AG04449 (cell line): ENCODE measurements around the gene GNPTAB.

Source experiments
- CTCF ChIA-PET: fragments of 350-600 bp; formaldehyde crosslinking; extraction: SDS; loops from one replicate; lab custom pipeline; 2021; ENCODE audit warnings: antibody characterized with exemption; lab: Yijun Ruan, JAX
- POLR2A ChIA-PET: fragments of 400-600, 350-600 bp; formaldehyde crosslinking; extraction: SDS; loops from one replicate; lab custom pipeline; 2020; ENCODE audit warnings: antibody characterized with exemption, inconsistent platforms; lab: Yijun Ruan, JAX
- DNase-seq: peaks from one replicate; pipeline ENCODE4 v3.0.0-alpha.2; 2010; ENCODE audit warnings: low read depth, low spot score
- H3K4me3 ChIP-seq: 2 replicates; pipeline ENCODE4 v1.5.1; 2011; ENCODE audit warnings: low read depth, mild to moderate bottlenecking, control low read depth, low read length
- TF ChIP-seq, protein P1 (sequence below): IDR thresholded peaks from one replicate; pipeline ENCODE4 v1.5.1; 2011; ENCODE audit warnings: mild to moderate bottlenecking, moderate library complexity, low read length, control low read depth, inconsistent platforms; ENCODE audit not compliant: insufficient read depth; ENCODE audit errors: missing control alignments

The GNPTAB gene

GRCh38 chr12:101792046-101792931 lies 38.5 kb downstream of the GNPTAB start:
- no peak overlapping the region for H3K4me3 ChIP-seq
- TF ChIP-seq, protein P1, sequence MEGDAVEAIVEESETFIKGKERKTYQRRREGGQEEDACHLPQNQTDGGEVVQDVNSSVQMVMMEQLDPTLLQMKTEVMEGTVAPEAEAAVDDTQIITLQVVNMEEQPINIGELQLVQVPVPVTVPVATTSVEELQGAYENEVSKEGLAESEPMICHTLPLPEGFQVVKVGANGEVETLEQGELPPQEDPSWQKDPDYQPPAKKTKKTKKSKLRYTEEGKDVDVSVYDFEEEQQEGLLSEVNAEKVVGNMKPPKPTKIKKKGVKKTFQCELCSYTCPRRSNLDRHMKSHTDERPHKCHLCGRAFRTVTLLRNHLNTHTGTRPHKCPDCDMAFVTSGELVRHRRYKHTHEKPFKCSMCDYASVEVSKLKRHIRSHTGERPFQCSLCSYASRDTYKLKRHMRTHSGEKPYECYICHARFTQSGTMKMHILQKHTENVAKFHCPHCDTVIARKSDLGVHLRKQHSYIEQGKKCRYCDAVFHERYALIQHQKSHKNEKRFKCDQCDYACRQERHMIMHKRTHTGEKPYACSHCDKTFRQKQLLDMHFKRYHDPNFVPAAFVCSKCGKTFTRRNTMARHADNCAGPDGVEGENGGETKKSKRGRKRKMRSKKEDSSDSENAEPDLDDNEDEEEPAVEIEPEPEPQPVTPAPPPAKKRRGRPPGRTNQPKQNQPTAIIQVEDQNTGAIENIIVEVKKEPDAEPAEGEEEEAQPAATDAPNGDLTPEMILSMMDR, result no peak
- no peak for DNase-seq
- POLR2A ChIA-PET, result no interaction called here
- CTCF ChIA-PET, result interaction anchor here (0.6 to 3.4 kb wide), 10 partner anchors 8 to 77 kb away, joined by 3 to 18 read pairs (median 5); partner anchors contain the start of gene GNPTAB

GRCh38 chr12:101789171-101789570 lies 41.6 kb downstream of the GNPTAB start:
- no peak overlapping the region for H3K4me3 ChIP-seq
- TF ChIP-seq, protein P1, result no peak
- ChIA-PET POLR2A (no interaction called here), CTCF (interaction anchor here (1.7 kb wide), 1 partner anchor 41 kb away, joined by 11 read pairs; the partner anchor contains the start of gene GNPTAB)
- DNase-seq, result no peak

- CTCF ChIA-PET, result interaction anchor here (0.9 to 4.6 kb wide), 4 partner anchors 7 to 45 kb away, joined by 3 to 25 read pairs (median 7); partner anchors contain the start of gene GNPTAB
- POLR2A ChIA-PET, result no interaction called here
- H3K4me3 ChIP-seq, result no peak overlapping the region
- no peak for DNase-seq
- TF ChIP-seq, protein P1, result no peak
These were observed 45.1 kb downstream of the GNPTAB start for GRCh38 chr12:101785671-101786070.

- ChIA-PET POLR2A (no interaction called here), CTCF (interaction anchor here (1.8 to 4.6 kb wide), 4 partner anchors 9 to 55 kb away, joined by 10 to 25 read pairs (median 10); partner anchors contain the start of gene GNPTAB)
- TF ChIP-seq, protein P1, result no peak
- no peak for DNase-seq
- H3K4me3 ChIP-seq, result no peak overlapping the region
These were observed 46.4 kb downstream of the GNPTAB start for GRCh38 chr12:101784376-101784775.

DNA sequence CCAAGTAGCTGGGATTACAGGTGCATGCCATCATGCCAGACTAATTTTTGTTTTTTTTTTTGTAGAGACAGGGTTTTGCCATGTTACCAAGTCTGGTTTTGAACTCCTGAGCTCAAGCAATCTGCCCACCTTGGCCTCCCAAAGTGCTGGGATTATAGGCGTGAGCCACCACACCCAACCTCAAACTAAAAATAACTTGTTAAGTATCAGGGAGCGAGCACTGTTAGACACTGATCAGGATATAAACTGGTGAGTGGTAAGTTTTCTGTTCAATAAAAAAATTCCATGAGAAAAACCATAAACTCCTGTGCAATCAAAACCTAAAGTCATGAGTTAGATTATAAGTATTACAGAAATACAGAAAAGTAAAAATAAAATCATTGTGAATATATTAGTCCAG lies 46.9 kb downstream of the GNPTAB start:
- CTCF ChIA-PET, result interaction anchor here (1.8 to 4.6 kb wide), 4 partner anchors 9 to 56 kb away, joined by 10 to 25 read pairs (median 10); partner anchors contain the start of gene GNPTAB
- no peak overlapping the region for H3K4me3 ChIP-seq
- TF ChIP-seq, protein P1, result no peak
- DNase-seq, result no peak
- POLR2A ChIA-PET, result no interaction called here

- H3K4me3 ChIP-seq, result no peak overlapping the region
- ChIA-PET CTCF (interaction anchor here (1.8 to 4.6 kb wide), 3 partner anchors 10 to 56 kb away, joined by 10 to 25 read pairs (median 11); partner anchors contain the start of gene GNPTAB), POLR2A (no interaction called here)
- no peak for DNase-seq
- TF ChIP-seq, protein P1, result no peak
These were observed 47.6 kb downstream of the GNPTAB start for GRCh38 chr12:101783150-101783549.
